Loucy (cell line): Measurements from ENCODE around the gene THSD1.
A peak's percentile ranks its signal among the peaks of the same experiment; 100 is the strongest.

Experiments
- H2AFZ ChIP-seq: fragments of 200-600 bp; sonication (generic); 2 replicates; pipeline ENCODE4 v1.6.0; 2016; ENCODE audit warnings: antibody characterized with exemption, mild to moderate bottlenecking, low read length, moderate library complexity
- H3F3A ChIP-seq: fragments of 200-600 bp; 2 replicates; pipeline ENCODE4 v1.6.0; 2016; ENCODE audit warnings: antibody characterized with exemption, low read depth, mild to moderate bottlenecking
- H3K27me3 ChIP-seq: fragments of 200-600 bp; sonication (generic); 2 replicates; pipeline ENCODE4 v1.6.1; 2014; ENCODE audit warnings: low read length, mild to moderate bottlenecking; ENCODE audit not compliant: insufficient read depth, poor library complexity, severe bottlenecking
- H3K36me3 ChIP-seq: fragments of 200-600 bp; sonication (generic); 2 replicates; pipeline ENCODE4 v1.6.1; 2016; ENCODE audit warnings: low read length; ENCODE audit not compliant: insufficient read depth
- H3K4me1 ChIP-seq: fragments of 200-600 bp; sonication (generic); 2 replicates; pipeline ENCODE4 v1.5.1; 2014; ENCODE audit warnings: low read length, mild to moderate bottlenecking; ENCODE audit not compliant: insufficient read depth, poor library complexity, severe bottlenecking
- H3K4me2 ChIP-seq: fragments of 200-600 bp; sonication (generic); 2 replicates; pipeline ENCODE4 v1.6.0; 2014; ENCODE audit warnings: antibody characterized with exemption, low read length, low read depth, mild to moderate bottlenecking; ENCODE audit not compliant: poor library complexity, severe bottlenecking
- H3K4me3 ChIP-seq: fragments of 200-600 bp; sonication (generic); 2 replicates; pipeline ENCODE4 v1.5.1; 2014; ENCODE audit warnings: low read length, mild to moderate bottlenecking, mixed read lengths; ENCODE audit not compliant: poor library complexity, severe bottlenecking
- H3K79me2 ChIP-seq: fragments of 200-600 bp; sonication (generic); 2 replicates; pipeline ENCODE4 v1.6.1; 2014; ENCODE audit warnings: low read length; ENCODE audit not compliant: insufficient read depth
- H3K9ac ChIP-seq: fragments of 200-600 bp; sonication (generic); 2 replicates; pipeline ENCODE4 v1.6.0; 2014; ENCODE audit warnings: mild to moderate bottlenecking, low read depth, low read length, moderate library complexity; ENCODE audit not compliant: poor library complexity, severe bottlenecking
- H3K9me2 ChIP-seq: fragments of 200-600 bp; sonication (generic); replicated peaks from 2 replicates; pipeline ENCODE4 v1.6.1; 2016; ENCODE audit warnings: low read depth, low read length, mixed read lengths
- H3K9me3 ChIP-seq: fragments of 200-600 bp; sonication (generic); 2 replicates; pipeline ENCODE4 v1.6.1; 2014; ENCODE audit warnings: mild to moderate bottlenecking, antibody characterized with exemption, low read length, low read depth; ENCODE audit not compliant: insufficient read depth
- H4K20me1 ChIP-seq: fragments of 200-600 bp; sonication (generic); 2 replicates; pipeline ENCODE4 v1.6.0; 2014; ENCODE audit warnings: antibody characterized with exemption, low read length, mild to moderate bottlenecking; ENCODE audit not compliant: insufficient read depth, poor library complexity, severe bottlenecking
- CTCF ChIP-seq: fragments of 200-600 bp; sonication (generic); conservative IDR thresholded peaks from 2 replicates; pipeline ENCODE4 v1.5.1; 2014; ENCODE audit warnings: mild to moderate bottlenecking, antibody characterized with exemption, low read length
- EZH2phosphoT487 ChIP-seq: fragments of 200-600 bp; IDR thresholded peaks from 2 replicates; pipeline ENCODE4 v1.6.1; 2018; ENCODE audit warnings: antibody characterized with exemption, mild to moderate bottlenecking, moderate library complexity, borderline replicate concordance

Gene THSD1

GRCh38 chr13:52348071-52348470 is 57.9 kb downstream of the THSD1 start:
- Histone ChIP-seq H3F3A (no peaks in the 10 kb centered on the region), H4K20me1 (no peaks in the 10 kb centered on the region), H3K4me3 (no peak overlapping the region), H3K9me2 (no peaks in the 10 kb centered on the region), H3K4me2 (no peak overlapping the region), H3K79me2 (no peaks in the 10 kb centered on the region), H2AFZ (no peak overlapping the region), H3K36me3 (no peaks in the 10 kb centered on the region), H3K4me1 (no peaks in the 10 kb centered on the region), H3K9me3 (no peaks in the 10 kb centered on the region), H3K9ac (no peak overlapping the region), H3K27me3 (no peaks in the 10 kb centered on the region)
- TF ChIP-seq EZH2phosphoT487 (no peak), CTCF (no peak)

GRCh38 chr13:52345631-52346251 is 60.2 kb downstream of the THSD1 start:
- Histone ChIP-seq H3K4me1 (no peaks in the 10 kb centered on the region), H3K9me3 (no peaks in the 10 kb centered on the region), H3K79me2 (no peaks in the 10 kb centered on the region), H4K20me1 (no peaks in the 10 kb centered on the region), H3K9ac (no peak overlapping the region), H3K4me3 (no peak overlapping the region), H3F3A (no peaks in the 10 kb centered on the region), H3K27me3 (no peaks in the 10 kb centered on the region), H3K9me2 (no peaks in the 10 kb centered on the region), H3K36me3 (no peaks in the 10 kb centered on the region), H3K4me2 (no peak overlapping the region), H2AFZ (no peak overlapping the region)
- TF ChIP-seq EZH2phosphoT487 (no peak), CTCF (no peak)

GRCh38 chr13:52345048-52345447 is 60.9 kb downstream of the THSD1 start:
- Histone ChIP-seq H3K4me2 (no peak overlapping the region), H3K36me3 (no peaks in the 10 kb centered on the region), H3K27me3 (no peaks in the 10 kb centered on the region), H3K9me2 (no peaks in the 10 kb centered on the region), H3F3A (no peaks in the 10 kb centered on the region), H4K20me1 (no peaks in the 10 kb centered on the region), H3K79me2 (no peaks in the 10 kb centered on the region), H3K4me3 (no peak overlapping the region), H3K4me1 (no peaks in the 10 kb centered on the region), H3K9ac (no peak overlapping the region), H2AFZ (peak overlapping the region; percentile 21; the same call in 1 of the 2 replicates), H3K9me3 (no peaks in the 10 kb centered on the region)
- TF ChIP-seq EZH2phosphoT487 (no peak), CTCF (no peak)
